Aorta (tissue), 5 donors: ENCODE data around the gene SARS1. TPM values are rescaled to one million over a fixed set of nuclear protein-coding genes. Genes with fewer than 3 reads are reported as not detected.

Experiments
- ATAC-seq: fragments of 200-7000 bp; cut with Tn5 transposase; one replicate; pipeline ENCODE4 v1.9.1; 2022; ENCODE audit warnings: moderate library complexity; ENCODE audit not compliant: low FRiP score
- DNase-seq, 2 donors: peaks; one replicate each; pipeline ENCODE4 v3.0.0-alpha.2; 2020
- H3K27ac ChIP-seq, 2 donors: one replicate each; pipeline ENCODE4 v1.5.1; 2013; ENCODE audit warnings: low read length in 2 of 2, mild to moderate bottlenecking in 2 of 2, moderate library complexity in 2 of 2, control low read depth in 1 of 2, inconsistent platforms in 1 of 2, low read depth in 1 of 2
- H3K27me3 ChIP-seq, 2 donors: one replicate each; pipeline ENCODE4 v1.6.1; 2013; ENCODE audit warnings: control low read depth in 1 of 2, low read length in 1 of 2, mild to moderate bottlenecking in 1 of 2, moderate library complexity in 1 of 2; ENCODE audit not compliant: insufficient read depth in 2 of 2, control insufficient read depth in 1 of 2
- H3K36me3 ChIP-seq, 2 donors: one replicate each; pipeline ENCODE4 v1.6.1; 2013; ENCODE audit warnings: control low read depth in 1 of 2, low read length in 1 of 2, mild to moderate bottlenecking in 1 of 2; ENCODE audit not compliant: insufficient read depth in 2 of 2, control insufficient read depth in 1 of 2
- H3K4me1 ChIP-seq, 2 donors: one replicate each; pipeline ENCODE4 v1.6.1; 2013; ENCODE audit warnings: low read length in 2 of 2, control low read depth in 1 of 2, mild to moderate bottlenecking in 1 of 2, moderate library complexity in 1 of 2; ENCODE audit not compliant: insufficient read depth in 2 of 2, control insufficient read depth in 1 of 2
- H3K4me3 ChIP-seq, 2 donors: one replicate each; pipeline ENCODE4 v1.5.1; 2013; ENCODE audit warnings: low read length in 2 of 2, control low read depth in 1 of 2, mild to moderate bottlenecking in 1 of 2
- H3K9me3 ChIP-seq: one replicate; pipeline ENCODE4 v1.6.1; 2013; ENCODE audit warnings: mild to moderate bottlenecking, low read length; ENCODE audit not compliant: control insufficient read depth
- WGBS, 2 donors: extraction: QIAGEN DNeasy Blood & Tissue Kit; methylation state at CpG; one replicate each; pipeline ENCODE4 v1.1.7; 2013; 5-methylcytosine and 5-hydroxymethylcytosine counted together
- intact Hi-C, 2 donors: fragments of 100-400 bp; cut with DNase I; formaldehyde crosslinking; loops; one replicate each; pipeline versions ENCODE4 v1.14.2 to v1.15.0; 2022
- polyA plus RNA-seq, 2 donors: library from polyadenylated mRNA; stranded (reverse); fragments of 200-250 nt; gene quantifications; one replicate each; pipeline ENCODE4 v1.2.3, GENCODE V29; 2013
- total RNA-seq, 2 donors: library from RNA; stranded (reverse); fragmentation: NEBNext Ultra II Directional; extraction: Animal tissue kit (Norgen Biotek cat#: 25700); gene quantifications; one replicate each; pipeline ENCODE4 v1.2.1, GENCODE V29; 2021
- donor health status: healthy with polysubstance abuse.
- donor health status: Bipolar disorder and iron deficiency.
- donor health status: DM: no; HTN: no; CAD: no.
- donor health status: DM: no; HTN: no; CAD: no.
- donor health status: DM: yes; HTN: yes; CAD: no.

SARS1 gene
- total and polyA plus RNA-seq, 4 donors: 109 to 159 (median 117) TPM

- Histone ChIP-seq H3K9me3 (no peaks in the 10 kb centered on the region), H3K27ac (no peak overlapping the region), H3K4me3 (no peak overlapping the region), H3K36me3 (no peaks in the 10 kb centered on the region), H3K4me1 (no peaks in the 10 kb centered on the region), H3K27me3 (no peaks in the 10 kb centered on the region)
- no peak for ATAC-seq
- WGBS, 2 donors: 79 to 80% methylated on average over 10 of the region's 10 CpGs
- DNase-seq: no peak
- intact Hi-C loops: no loop called here
Measured at GRCh38 chr1:109199710-109200109, 14.0 kb upstream of the SARS1 start.

DNA sequence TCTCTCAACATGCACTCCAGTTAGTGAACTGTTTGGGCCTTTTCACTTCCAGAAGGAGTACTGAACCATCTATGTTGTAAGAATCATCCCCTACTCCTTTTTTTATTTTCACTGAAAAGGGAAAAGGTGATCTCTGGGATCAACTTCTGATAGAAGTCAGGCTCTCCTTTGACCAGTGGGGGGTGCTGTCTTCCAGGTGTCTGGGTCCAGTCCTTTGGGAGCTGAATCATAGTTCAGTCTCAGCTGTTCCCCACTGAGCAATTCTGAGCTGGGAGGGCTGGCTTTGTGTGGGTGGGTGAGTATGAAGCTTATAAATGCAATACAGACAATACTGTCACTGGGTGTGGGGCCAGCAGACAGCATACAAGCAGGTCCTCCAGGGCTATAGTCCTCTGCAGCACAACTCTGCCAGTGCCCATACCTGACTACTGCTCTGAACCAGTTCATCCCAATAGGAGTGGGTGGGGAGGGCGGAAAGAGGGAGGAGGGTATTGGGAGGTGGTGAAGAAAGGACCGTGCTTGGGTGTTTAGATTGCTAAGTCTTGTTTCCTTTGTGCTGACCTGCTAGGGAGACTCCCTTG lies 12.5 kb upstream of the SARS1 start:
- Histone ChIP-seq H3K36me3 (no peaks in the 10 kb centered on the region), H3K4me1 (no peaks in the 10 kb centered on the region), H3K4me3 (no peak overlapping the region), H3K27ac (no peak overlapping the region), H3K27me3 (no peaks in the 10 kb centered on the region), H3K9me3 (no peaks in the 10 kb centered on the region)
- no peak for DNase-seq
- intact Hi-C loops: no loop called here
- no peak for ATAC-seq
- 75 to 77% methylated on average over 2 of the region's 2 CpGs for WGBS, 2 donors

GRCh38 chr1:109204484-109204883 lies 9.2 kb upstream of the SARS1 start:
- no peaks in the 10 kb centered on the region for H3K4me1 ChIP-seq
- 74 to 77% methylated on average over 5 of the region's 5 CpGs for WGBS, 2 donors

DNA sequence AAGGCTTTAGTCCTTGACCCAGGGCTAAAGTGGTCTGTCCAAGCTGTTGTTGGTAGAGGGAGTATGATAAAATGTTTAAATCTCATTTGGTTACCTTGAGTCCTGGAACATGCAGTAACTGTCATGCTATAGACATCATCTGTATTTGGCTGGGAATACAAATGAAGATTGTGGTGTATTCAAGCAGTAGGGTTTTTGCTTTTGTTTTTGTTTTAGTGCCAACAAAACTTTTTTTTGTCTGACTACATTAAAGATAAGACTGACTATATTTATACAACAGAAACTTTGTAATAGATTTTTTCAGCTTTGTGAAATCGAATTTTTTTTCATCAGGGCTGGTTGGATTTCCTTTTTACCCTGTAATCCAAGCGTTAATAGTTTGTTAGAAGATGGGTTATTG lies 7.4 kb upstream of the SARS1 start:
- no peaks in the 10 kb centered on the region for H3K36me3 ChIP-seq
- no peak for ATAC-seq
- H3K9me3 ChIP-seq: no peaks in the 10 kb centered on the region
- H3K27ac ChIP-seq: no peak overlapping the region
- H3K4me3 ChIP-seq: no peak overlapping the region
- H3K4me1 ChIP-seq: no peaks in the 10 kb centered on the region
- DNase-seq: no peak
- WGBS, 2 donors: 50 to 57% methylated on average over 2 of the region's 2 CpGs
- intact Hi-C loops: no loop called here
- no peaks in the 10 kb centered on the region for H3K27me3 ChIP-seq

More at GRCh38 chr1:109204484-109204883, 9.2 kb upstream of the SARS1 start:
- H3K4me3 ChIP-seq: no peak overlapping the region
- no peaks in the 10 kb centered on the region for H3K27me3 ChIP-seq
- intact Hi-C loops: no loop called here
- ATAC-seq (no peak), DNase-seq (no peak)
- H3K9me3 ChIP-seq: no peaks in the 10 kb centered on the region
- H3K36me3 ChIP-seq: no peaks in the 10 kb centered on the region
- H3K27ac ChIP-seq: no peak overlapping the region

- Histone ChIP-seq H3K9me3 (no peaks in the 10 kb centered on the region), H3K27ac (no peak overlapping the region), H3K4me1 (no peaks in the 10 kb centered on the region), H3K36me3 (no peaks in the 10 kb centered on the region), H3K4me3 (no peak overlapping the region), H3K27me3 (no peaks in the 10 kb centered on the region)
- ATAC-seq (no peak), DNase-seq (no peak)
- 91 to 92% methylated on average over 7 of the region's 7 CpGs for WGBS, 2 donors
- intact Hi-C loops: no loop called here
Measured at GRCh38 chr1:109207467-109208103, 6.1 kb upstream of the SARS1 start.

DNA sequence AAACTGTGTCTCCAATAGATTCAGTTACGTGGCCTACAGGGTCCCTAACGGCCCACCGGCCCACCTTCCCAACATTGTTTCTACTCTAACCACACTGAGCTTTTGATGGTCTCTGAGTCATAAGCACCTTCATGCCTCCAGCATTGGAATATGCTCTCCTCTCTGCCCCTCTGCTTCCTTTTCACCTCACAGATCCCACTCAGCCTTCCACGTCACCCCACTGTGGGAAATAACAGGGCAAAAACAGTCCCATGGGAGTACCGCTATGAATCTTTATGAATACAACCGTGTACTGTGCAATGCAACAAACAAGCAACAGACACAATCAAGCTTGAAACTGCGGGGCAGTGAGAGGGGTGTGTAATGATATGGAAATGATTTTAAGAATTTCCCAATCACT lies 5.3 kb upstream of the SARS1 start:
- H3K4me3 ChIP-seq: no peak overlapping the region

GRCh38 chr1:109208836-109209463 lies 4.8 kb upstream of the SARS1 start:
- ATAC-seq (no peak), DNase-seq (no peak)
- 16 to 27% methylated on average over 9 of the region's 9 CpGs for WGBS, 2 donors
- H3K27me3 ChIP-seq: no peaks in the 10 kb centered on the region
- H3K36me3 ChIP-seq: no peaks in the 10 kb centered on the region
- intact Hi-C loops: no loop called here
- H3K27ac ChIP-seq: no peak overlapping the region
- no peaks in the 10 kb centered on the region for H3K9me3 ChIP-seq
- no peaks in the 10 kb centered on the region for H3K4me1 ChIP-seq
- peak overlapping the region in 1 of 2 donors; percentile 24 for H3K4me3 ChIP-seq

More for the DNA sequence above, 5.3 kb upstream of the SARS1 start:
- no peaks in the 10 kb centered on the region for H3K4me1 ChIP-seq
- no peak for ATAC-seq
- no peak overlapping the region for H3K27ac ChIP-seq
- H3K36me3 ChIP-seq: no peaks in the 10 kb centered on the region
- 65 to 71% methylated on average over 7 of the region's 7 CpGs for WGBS, 2 donors
- no peak for DNase-seq
- no peaks in the 10 kb centered on the region for H3K27me3 ChIP-seq
- intact Hi-C loops: no loop called here
- H3K9me3 ChIP-seq: no peaks in the 10 kb centered on the region

- 92 to 94% methylated on average over 8 of the region's 8 CpGs for WGBS, 2 donors
- Histone ChIP-seq H3K4me3 (no peak overlapping the region), H3K27me3 (no peaks in the 10 kb centered on the region), H3K4me1 (no peaks in the 10 kb centered on the region), H3K27ac (no peak overlapping the region), H3K36me3 (no peaks in the 10 kb centered on the region), H3K9me3 (no peaks in the 10 kb centered on the region)
- ATAC-seq (no peak), DNase-seq (no peak)
- intact Hi-C loops: loop anchor here in 1 of 2 donors (5.0 kb wide), 1 partner anchor 98 kb away; the partner anchor contains the start of gene ELAPOR1
Measured at GRCh38 chr1:109210058-109210457, 3.7 kb upstream of the SARS1 start.
